ENCODE data around the gene SPG7.

The SPG7 gene

GRCh38 chr16:89530401-89531381, 22.5 kb downstream of the SPG7 start:
- H3K4me3 ChIP-seq (ENCODE audit: low read depth, low read length): no peak overlapping the region
- TF ChIP-seq MYC (IDR thresholded peaks at IDR 0.05; ENCODE audit: low read depth, low read length) (no peak), POLR2A (IDR thresholded peaks at IDR 0.05; ENCODE audit: extremely low read depth, insufficient read length) (no peak), CTCF (IDR thresholded peaks at IDR 0.05; ENCODE audit: low read depth, low read length) (no peak), MAX (IDR thresholded peaks at IDR 0.05; ENCODE audit: low read depth, low read length) (no peak)
- no peak for DNase-seq (ENCODE audit: low read depth)

GRCh38 chr16:89531821-89532526, 23.8 kb downstream of the SPG7 start:
- no peak overlapping the region for H3K4me3 ChIP-seq (ENCODE audit: low read depth, low read length)
- TF ChIP-seq CTCF (IDR thresholded peaks at IDR 0.05; ENCODE audit: low read depth, low read length) (no peak), MYC (IDR thresholded peaks at IDR 0.05; ENCODE audit: low read depth, low read length) (no peak), POLR2A (IDR thresholded peaks at IDR 0.05; ENCODE audit: extremely low read depth, insufficient read length) (no peak), MAX (IDR thresholded peaks at IDR 0.05; ENCODE audit: low read depth, low read length) (no peak)
- no peak for DNase-seq (ENCODE audit: low read depth)

GRCh38 chr16:89534252-89534756, 26.1 kb downstream of the SPG7 start:
- DNase-seq (ENCODE audit: low read depth): peak; percentile 98
- H3K4me3 ChIP-seq (ENCODE audit: low read depth, low read length): peak overlapping the region; percentile 6
- TF ChIP-seq POLR2A (IDR thresholded peaks at IDR 0.05; ENCODE audit: extremely low read depth, insufficient read length) (no peak), MAX (IDR thresholded peaks at IDR 0.05; ENCODE audit: low read depth, low read length) (peak; percentile 96), MYC (IDR thresholded peaks at IDR 0.05; ENCODE audit: low read depth, low read length) (peak; percentile 91)

GRCh38 chr16:89536371-89536770, 28.2 kb downstream of the SPG7 start:
- no peak overlapping the region for H3K4me3 ChIP-seq (ENCODE audit: low read depth, low read length)
- TF ChIP-seq MAX (IDR thresholded peaks at IDR 0.05; ENCODE audit: low read depth, low read length): no peak
- TF ChIP-seq CTCF (IDR thresholded peaks at IDR 0.05; ENCODE audit: low read depth, low read length): no peak
- no peak for TF ChIP-seq MYC (IDR thresholded peaks at IDR 0.05; ENCODE audit: low read depth, low read length)
- TF ChIP-seq POLR2A (IDR thresholded peaks at IDR 0.05; ENCODE audit: extremely low read depth, insufficient read length): no peak
- no peak for DNase-seq (ENCODE audit: low read depth)

- no peak for DNase-seq (ENCODE audit: low read depth)
These were observed 28.8 kb downstream of the SPG7 start for GRCh38 chr16:89536886-89537548.

More at GRCh38 chr16:89536886-89537548, 28.8 kb downstream of the SPG7 start:
- no peak overlapping the region for H3K4me3 ChIP-seq (ENCODE audit: low read depth, low read length)
- TF ChIP-seq POLR2A (IDR thresholded peaks at IDR 0.05; ENCODE audit: extremely low read depth, insufficient read length): no peak
- TF ChIP-seq MAX (IDR thresholded peaks at IDR 0.05; ENCODE audit: low read depth, low read length): no peak
- no peak for TF ChIP-seq MYC (IDR thresholded peaks at IDR 0.05; ENCODE audit: low read depth, low read length)
- no peak for TF ChIP-seq CTCF (IDR thresholded peaks at IDR 0.05; ENCODE audit: low read depth, low read length)

All from NB4 (cell line).